NB4 (cell line): Measurements from ENCODE around the gene TMA7.
"Not testable (repeated sequence)": the region's sequence is repeated elsewhere in the genome, so short reads cannot be mapped to it uniquely, and the experiment has no call there.

Source experiments
- DNase-seq: peaks from one replicate; pipeline ENCODE4 v3.0.0; 2010; ENCODE audit warnings: low read depth
- H3K4me3 ChIP-seq: one replicate; pipeline ENCODE4 v1.5.1; 2011; ENCODE audit warnings: mild to moderate bottlenecking, low read depth, low read length, moderate library complexity
- MYC ChIP-seq: IDR thresholded peaks from 2 replicates; pipeline ENCODE4 v1.6.1; 2011; ENCODE audit warnings: low read depth, low read length
- POLR2A ChIP-seq: IDR thresholded peaks from 2 replicates; pipeline ENCODE4 v1.6.1; 2011; ENCODE audit warnings: mild to moderate bottlenecking; ENCODE audit not compliant: insufficient read length; ENCODE audit errors: extremely low read depth
- TF ChIP-seq, protein P1 (sequence below): IDR thresholded peaks from 2 replicates; pipeline ENCODE4 v1.6.1; 2011; ENCODE audit warnings: low read depth, low read length
- TF ChIP-seq, protein P2 (sequence below): IDR thresholded peaks from one replicate; pipeline ENCODE4 v1.5.1; 2012; ENCODE audit warnings: low read depth, low read length

The TMA7 gene

DNA sequence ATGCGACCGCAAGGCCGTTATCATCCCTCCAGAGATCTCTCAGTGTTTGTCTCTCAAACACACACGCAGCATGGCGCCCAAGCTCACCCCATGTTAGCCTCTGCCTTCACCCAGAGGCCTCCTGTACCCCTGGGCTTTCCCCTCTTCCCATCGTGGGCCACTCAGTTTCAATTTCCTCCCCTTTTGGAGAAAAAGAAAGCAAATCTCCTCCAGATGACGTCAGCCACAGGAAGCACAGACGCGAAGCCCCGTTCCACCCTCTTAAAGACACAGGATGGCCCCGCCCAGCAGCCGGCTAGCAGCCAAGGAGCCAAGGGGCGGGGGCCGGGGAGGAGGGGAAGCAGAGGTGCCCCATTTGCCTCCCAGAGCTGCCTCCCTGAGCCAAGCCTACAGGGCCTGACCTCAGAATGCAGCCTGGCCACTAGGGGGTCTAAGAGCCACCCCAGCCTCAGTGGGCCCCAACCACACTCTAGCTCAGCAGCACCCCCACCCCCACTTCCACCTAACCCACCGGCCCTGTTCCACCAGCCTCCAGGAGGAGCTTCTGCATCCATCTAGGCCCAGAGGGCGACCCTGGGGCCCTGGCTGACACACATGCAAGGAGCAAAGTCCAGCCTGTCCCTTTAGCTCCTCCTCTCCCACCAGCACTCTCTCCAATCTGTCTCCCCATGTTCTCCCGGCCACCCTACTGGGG, 33.0 kb downstream of the TMA7 start:
- peak overlapping the region; percentile 95 for H3K4me3 ChIP-seq
- TF ChIP-seq POLR2A (peak; percentile 68), MYC (peak; percentile 35)
- TF ChIP-seq, protein P1, sequence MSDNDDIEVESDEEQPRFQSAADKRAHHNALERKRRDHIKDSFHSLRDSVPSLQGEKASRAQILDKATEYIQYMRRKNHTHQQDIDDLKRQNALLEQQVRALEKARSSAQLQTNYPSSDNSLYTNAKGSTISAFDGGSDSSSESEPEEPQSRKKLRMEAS, result no peak
- TF ChIP-seq, protein P2, sequence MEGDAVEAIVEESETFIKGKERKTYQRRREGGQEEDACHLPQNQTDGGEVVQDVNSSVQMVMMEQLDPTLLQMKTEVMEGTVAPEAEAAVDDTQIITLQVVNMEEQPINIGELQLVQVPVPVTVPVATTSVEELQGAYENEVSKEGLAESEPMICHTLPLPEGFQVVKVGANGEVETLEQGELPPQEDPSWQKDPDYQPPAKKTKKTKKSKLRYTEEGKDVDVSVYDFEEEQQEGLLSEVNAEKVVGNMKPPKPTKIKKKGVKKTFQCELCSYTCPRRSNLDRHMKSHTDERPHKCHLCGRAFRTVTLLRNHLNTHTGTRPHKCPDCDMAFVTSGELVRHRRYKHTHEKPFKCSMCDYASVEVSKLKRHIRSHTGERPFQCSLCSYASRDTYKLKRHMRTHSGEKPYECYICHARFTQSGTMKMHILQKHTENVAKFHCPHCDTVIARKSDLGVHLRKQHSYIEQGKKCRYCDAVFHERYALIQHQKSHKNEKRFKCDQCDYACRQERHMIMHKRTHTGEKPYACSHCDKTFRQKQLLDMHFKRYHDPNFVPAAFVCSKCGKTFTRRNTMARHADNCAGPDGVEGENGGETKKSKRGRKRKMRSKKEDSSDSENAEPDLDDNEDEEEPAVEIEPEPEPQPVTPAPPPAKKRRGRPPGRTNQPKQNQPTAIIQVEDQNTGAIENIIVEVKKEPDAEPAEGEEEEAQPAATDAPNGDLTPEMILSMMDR, result peak; percentile 57
- DNase-seq, result peak; percentile 97

DNA sequence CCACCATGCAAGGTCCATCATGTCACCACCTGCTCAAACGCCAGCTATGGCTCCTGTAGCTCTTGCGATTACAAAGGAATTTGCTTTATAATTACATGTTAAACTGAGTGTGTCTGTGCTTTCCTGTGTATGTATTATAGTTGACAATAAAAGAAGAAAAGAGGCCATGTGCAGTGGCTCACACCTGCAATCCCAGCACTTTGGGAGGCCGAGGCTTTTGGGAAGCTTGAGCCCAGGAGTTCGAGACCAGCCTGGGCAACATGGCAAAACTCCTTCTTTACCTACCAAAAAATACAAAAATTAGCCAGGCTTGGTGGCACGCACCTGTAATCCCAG, 33.5 kb downstream of the TMA7 start:
- no peak for DNase-seq
- TF ChIP-seq, protein P2, result no peak
- TF ChIP-seq MYC, result no peak
- TF ChIP-seq, protein P1, result no peak
- no peak for TF ChIP-seq POLR2A
- H3K4me3 ChIP-seq, result no peak overlapping the region

DNA sequence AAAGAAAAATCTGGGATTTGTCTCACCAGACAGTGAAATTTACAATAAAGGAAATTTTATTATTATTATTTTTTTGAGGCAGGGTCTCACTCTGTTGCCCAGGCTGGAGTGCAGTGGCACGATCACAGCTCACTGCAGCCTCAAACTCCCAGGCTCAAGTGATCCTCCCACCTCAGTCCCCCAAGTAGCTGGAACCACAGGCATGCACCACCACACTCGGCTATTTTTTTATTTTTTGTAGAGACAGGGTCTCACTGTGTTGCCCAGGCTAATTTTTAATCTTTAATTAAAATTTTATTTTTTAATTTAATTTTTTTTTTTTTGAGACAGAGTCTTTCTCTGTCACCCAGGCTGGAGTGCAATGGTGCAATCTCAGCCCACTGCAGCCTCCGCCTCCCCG, 34.0 kb downstream of the TMA7 start:
- DNase-seq, result not testable (repeated sequence)

DNA sequence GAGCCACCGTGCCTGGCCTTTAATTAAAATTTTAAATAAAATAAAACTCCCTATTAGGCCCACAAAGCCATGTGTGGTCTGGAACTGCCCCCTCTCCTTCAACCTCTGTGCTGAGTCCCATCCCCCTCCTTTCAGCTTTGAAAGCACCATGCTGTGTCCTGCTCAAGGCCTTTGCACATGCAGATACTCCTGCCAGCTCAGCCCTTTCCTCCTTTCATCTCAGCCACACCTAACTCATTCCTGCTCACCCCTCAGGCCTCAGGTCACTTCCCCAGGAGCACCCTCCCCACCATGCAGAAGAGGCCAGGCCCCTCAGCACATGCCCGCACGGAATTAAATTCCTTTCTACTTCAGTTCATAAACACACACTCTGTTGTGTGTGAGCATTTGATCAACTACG, 34.6 kb downstream of the TMA7 start:
- no peak overlapping the region for H3K4me3 ChIP-seq
- no peak for DNase-seq
- TF ChIP-seq MYC (no peak), POLR2A (no peak)
- TF ChIP-seq, protein P2, result no peak
- TF ChIP-seq, protein P1, result no peak

More for the DNA sequence above, 34.0 kb downstream of the TMA7 start:
- not testable (repeated sequence) for H3K4me3 ChIP-seq

DNA sequence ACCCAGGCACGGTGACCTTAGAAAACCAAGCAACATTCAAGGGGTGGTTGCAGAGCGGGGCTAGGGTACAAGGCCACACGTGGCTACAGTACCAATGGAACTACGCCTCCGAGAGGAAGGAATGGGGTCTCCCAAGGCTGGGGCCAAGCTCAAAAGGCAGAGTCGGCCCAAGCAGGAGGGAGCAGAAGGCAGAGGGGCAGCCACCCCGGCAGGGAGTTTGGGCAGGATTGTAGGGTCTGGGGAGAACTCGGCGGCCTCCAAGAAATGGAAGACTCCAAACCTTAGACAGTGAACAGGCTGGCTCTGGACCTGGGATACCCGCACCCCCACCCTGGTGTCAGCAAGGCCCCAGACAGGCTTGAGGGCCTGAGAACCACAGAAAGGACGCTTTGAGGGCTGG, 35.1 kb downstream of the TMA7 start:
- no peak for TF ChIP-seq POLR2A
- TF ChIP-seq, protein P2, result no peak
- no peak for TF ChIP-seq MYC
- TF ChIP-seq, protein P1, result no peak
- no peak for DNase-seq
- H3K4me3 ChIP-seq, result no peak overlapping the region

DNA sequence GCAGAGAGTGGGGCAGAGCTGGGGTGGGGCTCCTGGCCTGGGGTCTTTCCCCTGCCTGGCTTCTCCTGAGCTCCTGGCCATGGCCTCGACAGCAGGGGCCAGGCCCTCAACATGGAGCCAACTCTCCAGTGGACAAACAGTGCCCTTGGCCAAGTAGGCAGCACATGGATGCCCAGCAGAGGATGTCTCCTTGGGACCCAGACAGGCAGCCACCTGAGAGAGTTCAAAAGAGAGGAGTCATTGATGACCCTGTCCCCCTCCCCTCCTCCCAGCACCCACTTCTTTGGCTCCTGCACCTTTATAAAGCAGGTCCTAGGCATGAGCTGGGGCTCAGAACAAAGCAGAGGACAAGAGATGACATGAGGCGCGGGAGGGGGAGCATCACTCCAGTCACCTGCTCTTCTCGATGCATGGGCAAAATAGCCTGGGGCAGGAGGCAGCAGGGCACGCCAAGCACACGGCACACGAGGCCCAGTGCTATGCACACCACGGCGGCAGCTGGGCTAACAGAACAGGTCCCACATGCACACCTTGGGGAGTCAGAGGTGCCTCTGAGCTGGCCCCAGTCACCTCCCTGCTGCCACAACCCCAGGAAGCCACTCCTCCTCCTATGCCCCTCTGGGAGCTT, 36.5 kb downstream of the TMA7 start:
- no peak overlapping the region for H3K4me3 ChIP-seq
- DNase-seq, result no peak
- TF ChIP-seq, protein P1, result no peak
- TF ChIP-seq POLR2A (no peak), MYC (no peak)
- TF ChIP-seq, protein P2, result no peak
